BJ (cell line): Measurements from ENCODE around the gene NR1I2. TPM values are rescaled to one million over a fixed set of nuclear protein-coding genes. Genes with fewer than 3 reads are reported as not detected.

ENCODE experiments used
- CTCF ChIA-PET: fragments of 350-600 bp; formaldehyde crosslinking; extraction: SDS; loops from one replicate; lab custom pipeline; 2021; ENCODE audit warnings: antibody characterized with exemption, inconsistent platforms; lab: Yijun Ruan, JAX
- POLR2A ChIA-PET: fragments of 300-600 bp; sonication (Branson Sonifier 250); formaldehyde crosslinking; extraction: SDS; loops from one replicate; lab custom pipeline; 2021; ENCODE audit warnings: antibody characterized with exemption; lab: Charles Lee
- DNase-seq: peaks from one replicate; pipeline ENCODE4 v3.0.0-alpha.2; 2011; ENCODE audit warnings: low read depth
- H3K27me3 ChIP-seq: 2 replicates; pipeline ENCODE4 v1.6.0; 2011; ENCODE audit warnings: low read length; ENCODE audit not compliant: control insufficient read depth, insufficient read depth
- H3K36me3 ChIP-seq: 2 replicates; pipeline ENCODE4 v1.5.1; 2011; ENCODE audit warnings: low read length; ENCODE audit not compliant: control insufficient read depth, insufficient read depth
- H3K4me3 ChIP-seq: 2 replicates; pipeline ENCODE4 v1.5.1; 2011; ENCODE audit warnings: low read depth, mild to moderate bottlenecking, control low read depth, low read length
- polyA minus RNA-seq: library from RNA; depleted of rRNA, polyadenylated mRNA; stranded (reverse); fragments of >200 nt; gene quantifications from 2 replicates; pipeline ENCODE4 v1.2.3, GENCODE V29; 2011; rRNA and poly(A)+ RNA removed
- polyA plus RNA-seq: library from polyadenylated mRNA; depleted of rRNA; stranded (reverse); fragments of >200 nt; gene quantifications from 2 replicates; pipeline ENCODE4 v1.2.3, GENCODE V29; 2011; rRNA removed
- TF ChIP-seq, protein P1 (sequence below): IDR thresholded peaks from 2 replicates; pipeline ENCODE4 v1.5.1; 2011; ENCODE audit warnings: low read depth, mild to moderate bottlenecking, control low read depth, inconsistent platforms, low read length, moderate library complexity; ENCODE audit not compliant: insufficient read depth

The NR1I2 gene
- polyA plus RNA-seq (not detected in 2 replicates), polyA minus RNA-seq (not detected in 2 replicates)

DNA sequence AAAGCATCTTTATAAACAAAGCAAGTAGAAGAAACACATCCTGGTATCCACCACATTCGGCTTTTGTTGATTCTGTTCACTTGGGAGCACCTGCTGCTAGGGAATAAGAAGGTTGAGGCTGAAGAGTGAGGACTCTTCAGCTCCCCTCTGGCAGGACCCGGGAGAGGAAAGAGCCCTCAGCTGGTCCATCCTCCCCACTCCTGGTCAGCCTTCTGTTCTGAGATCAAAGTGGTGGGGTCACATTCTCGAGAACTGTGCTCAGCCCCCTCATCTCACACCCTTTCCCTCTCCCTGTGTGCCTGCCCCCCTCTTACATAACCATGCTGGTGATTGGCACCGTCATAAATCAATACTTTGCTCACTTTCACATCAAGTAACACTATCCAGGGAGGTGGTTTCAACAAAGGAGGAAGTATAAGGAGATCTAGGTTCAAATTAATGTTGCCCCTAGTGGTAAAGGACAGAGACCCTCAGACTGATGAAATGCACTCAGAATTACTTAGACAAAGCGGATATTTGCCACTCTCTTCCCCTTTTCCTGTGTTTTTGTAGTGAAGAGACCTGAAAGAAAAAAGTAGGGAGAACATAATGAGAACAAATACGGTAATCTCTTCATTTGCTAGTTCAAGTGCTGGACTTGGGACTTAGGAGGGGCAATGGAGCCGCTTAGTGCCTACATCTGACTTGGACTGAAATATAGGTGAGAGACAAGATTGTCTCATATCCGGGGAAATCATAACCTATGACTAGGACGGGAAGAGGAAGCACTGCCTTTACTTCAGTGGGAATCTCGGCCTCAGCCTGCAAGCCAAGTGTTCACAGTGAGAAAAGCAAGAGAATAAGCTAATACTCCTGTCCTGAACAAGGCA is at the start of gene NR1I2:
Gene NR1I2 (plus strand): TSS at position 772 of the 869 bp plus-strand sequence.
- ChIA-PET POLR2A (no interaction called here), CTCF (interaction anchor here (0.9 kb wide), 1 partner anchor 18 kb away, joined by 3 read pairs; no protein-coding TSS in a partner anchor)
- no peak within 1 kb of the TSS for H3K4me3 ChIP-seq
- no peaks in the 10 kb centered on the region for H3K36me3 ChIP-seq
- no peak for DNase-seq
- H3K27me3 ChIP-seq: no peaks in the 10 kb centered on the region
- TF ChIP-seq, protein P1, sequence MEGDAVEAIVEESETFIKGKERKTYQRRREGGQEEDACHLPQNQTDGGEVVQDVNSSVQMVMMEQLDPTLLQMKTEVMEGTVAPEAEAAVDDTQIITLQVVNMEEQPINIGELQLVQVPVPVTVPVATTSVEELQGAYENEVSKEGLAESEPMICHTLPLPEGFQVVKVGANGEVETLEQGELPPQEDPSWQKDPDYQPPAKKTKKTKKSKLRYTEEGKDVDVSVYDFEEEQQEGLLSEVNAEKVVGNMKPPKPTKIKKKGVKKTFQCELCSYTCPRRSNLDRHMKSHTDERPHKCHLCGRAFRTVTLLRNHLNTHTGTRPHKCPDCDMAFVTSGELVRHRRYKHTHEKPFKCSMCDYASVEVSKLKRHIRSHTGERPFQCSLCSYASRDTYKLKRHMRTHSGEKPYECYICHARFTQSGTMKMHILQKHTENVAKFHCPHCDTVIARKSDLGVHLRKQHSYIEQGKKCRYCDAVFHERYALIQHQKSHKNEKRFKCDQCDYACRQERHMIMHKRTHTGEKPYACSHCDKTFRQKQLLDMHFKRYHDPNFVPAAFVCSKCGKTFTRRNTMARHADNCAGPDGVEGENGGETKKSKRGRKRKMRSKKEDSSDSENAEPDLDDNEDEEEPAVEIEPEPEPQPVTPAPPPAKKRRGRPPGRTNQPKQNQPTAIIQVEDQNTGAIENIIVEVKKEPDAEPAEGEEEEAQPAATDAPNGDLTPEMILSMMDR: no peak

DNA sequence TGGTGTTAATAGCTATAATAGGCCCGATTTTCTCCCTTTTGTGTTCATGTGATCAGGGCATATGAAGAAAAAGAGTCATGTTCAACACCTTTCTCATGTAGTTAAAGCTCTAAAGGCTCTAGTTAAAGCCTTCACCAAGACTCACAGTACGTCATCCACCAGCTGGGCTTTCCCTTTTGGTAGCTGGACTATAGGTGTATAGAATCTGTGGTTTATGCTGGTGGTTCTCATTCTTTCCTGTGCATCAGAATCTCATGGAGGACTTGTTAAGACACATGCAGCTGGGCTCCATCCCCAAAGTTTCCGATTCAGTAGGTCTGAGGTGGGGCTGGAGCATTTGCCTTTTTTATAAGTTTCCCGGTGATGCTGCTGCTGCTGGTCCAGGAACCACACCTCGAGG is 48.1 kb upstream of the NR1I2 start:
- Histone ChIP-seq H3K27me3 (no peaks in the 10 kb centered on the region), H3K4me3 (no peak overlapping the region), H3K36me3 (no peaks in the 10 kb centered on the region)
- ChIA-PET POLR2A (interaction anchor here (0.7 kb wide), 2 partner anchors 11 to 69 kb away, joined by 3 to 4 read pairs; no protein-coding TSS in a partner anchor), CTCF (interaction anchor here (0.8 kb wide), 1 partner anchor 9 kb away, joined by 3 read pairs; no protein-coding TSS in a partner anchor)
- DNase-seq: no peak
- TF ChIP-seq, protein P1: no peak

DNA sequence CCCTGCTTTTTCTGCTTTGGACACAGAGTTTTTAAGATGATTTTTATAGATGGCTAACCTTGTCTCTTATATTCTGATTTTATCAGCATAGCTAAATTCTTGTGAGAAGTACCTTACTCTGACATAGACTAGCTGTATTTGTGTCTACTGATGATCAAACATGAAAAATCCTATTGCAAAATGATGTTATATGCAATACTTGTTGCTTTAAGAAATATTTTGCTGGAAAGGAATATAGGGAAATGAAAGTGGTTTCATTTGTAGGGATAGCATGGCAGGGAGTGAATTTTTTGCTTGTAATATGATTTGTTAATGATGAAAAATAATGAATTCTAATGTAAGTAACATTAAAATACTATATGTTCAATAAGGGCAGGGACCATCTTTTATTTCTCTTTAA is 43.2 kb upstream of the NR1I2 start:
- CTCF ChIA-PET: no interaction called here
- no peak overlapping the region for H3K4me3 ChIP-seq

DNA sequence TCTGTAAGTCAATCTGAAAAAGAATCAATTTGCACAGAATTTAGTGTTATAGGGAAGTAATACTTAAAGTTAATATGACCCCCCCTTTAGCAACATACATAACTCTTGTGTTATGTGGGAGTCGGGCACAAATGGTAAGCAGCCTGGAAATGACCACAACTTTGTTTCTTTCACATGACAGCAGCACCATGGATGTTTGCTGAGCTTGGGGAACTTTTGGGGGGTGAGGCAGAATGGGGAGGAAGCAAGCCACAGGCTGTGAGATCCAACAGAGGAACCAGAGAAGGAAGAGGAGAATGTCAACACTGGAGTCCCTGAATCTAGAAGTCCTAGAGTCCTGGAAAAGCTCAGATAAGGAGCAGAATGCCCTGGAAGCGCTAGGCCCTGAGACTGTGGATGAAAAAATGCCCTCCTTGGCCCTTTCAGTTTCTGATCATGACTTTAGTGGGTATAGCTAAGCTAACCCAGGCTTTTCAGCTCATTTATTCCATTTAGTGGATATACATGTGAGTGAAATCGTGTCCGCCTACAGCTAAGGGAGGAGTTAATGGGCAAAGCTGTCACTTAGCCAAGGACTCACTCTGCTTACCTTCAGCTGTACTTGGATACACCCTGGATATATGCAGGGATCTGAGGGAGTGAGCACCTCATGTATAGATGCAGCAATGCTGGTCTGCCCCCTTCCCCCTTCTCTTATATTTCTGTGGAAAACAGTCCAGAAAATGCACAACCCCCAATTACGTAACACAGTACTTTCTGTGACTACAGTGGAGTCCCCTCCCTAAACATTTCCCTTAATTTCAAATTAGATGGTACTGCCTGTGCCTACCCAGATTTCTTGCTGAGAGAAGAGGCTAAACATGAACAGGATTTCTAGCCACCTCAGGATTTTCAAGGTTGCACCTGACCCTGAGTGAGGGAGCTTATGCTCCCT is 40.0 kb upstream of the NR1I2 start:
- H3K4me3 ChIP-seq: no peak overlapping the region
- ChIA-PET POLR2A (no interaction called here), CTCF (interaction anchor here (1.3 kb wide), 1 partner anchor 26 kb away, joined by 3 read pairs; no protein-coding TSS in a partner anchor)
- no peaks in the 10 kb centered on the region for H3K36me3 ChIP-seq
- H3K27me3 ChIP-seq: peaks cover 2% of the 10 kb centered on the region; the same call in 1 of the 2 replicates
- TF ChIP-seq, protein P1: no peak
- DNase-seq: no peak

More for the DNA sequence above, 43.2 kb upstream of the NR1I2 start:
- TF ChIP-seq, protein P1: no peak
- POLR2A ChIA-PET: no interaction called here
- no peaks in the 10 kb centered on the region for H3K36me3 ChIP-seq
- no peak for DNase-seq
- H3K27me3 ChIP-seq: peaks cover 2% of the 10 kb centered on the region; the same call in 1 of the 2 replicates
